Erythroblast (primary cell): ENCODE measurements around the gene DCUN1D2.

Experiments used
- DNase-seq, 2 experiments: peaks; one replicate each; lab custom pipeline; 2025; lab: John Stamatoyannopoulos, UW
- GATA1 ChIP-seq: IDR thresholded peaks from 2 replicates; pipeline ENCODE4 v1.6.1; 2011; ENCODE audit warnings: low read depth, mild to moderate bottlenecking, control low read depth, low read length, moderate library complexity
- POLR2A ChIP-seq: IDR thresholded peaks from 2 replicates; pipeline ENCODE4 v1.6.1; 2011; ENCODE audit warnings: mild to moderate bottlenecking, low read length

DCUN1D2 gene

DNA sequence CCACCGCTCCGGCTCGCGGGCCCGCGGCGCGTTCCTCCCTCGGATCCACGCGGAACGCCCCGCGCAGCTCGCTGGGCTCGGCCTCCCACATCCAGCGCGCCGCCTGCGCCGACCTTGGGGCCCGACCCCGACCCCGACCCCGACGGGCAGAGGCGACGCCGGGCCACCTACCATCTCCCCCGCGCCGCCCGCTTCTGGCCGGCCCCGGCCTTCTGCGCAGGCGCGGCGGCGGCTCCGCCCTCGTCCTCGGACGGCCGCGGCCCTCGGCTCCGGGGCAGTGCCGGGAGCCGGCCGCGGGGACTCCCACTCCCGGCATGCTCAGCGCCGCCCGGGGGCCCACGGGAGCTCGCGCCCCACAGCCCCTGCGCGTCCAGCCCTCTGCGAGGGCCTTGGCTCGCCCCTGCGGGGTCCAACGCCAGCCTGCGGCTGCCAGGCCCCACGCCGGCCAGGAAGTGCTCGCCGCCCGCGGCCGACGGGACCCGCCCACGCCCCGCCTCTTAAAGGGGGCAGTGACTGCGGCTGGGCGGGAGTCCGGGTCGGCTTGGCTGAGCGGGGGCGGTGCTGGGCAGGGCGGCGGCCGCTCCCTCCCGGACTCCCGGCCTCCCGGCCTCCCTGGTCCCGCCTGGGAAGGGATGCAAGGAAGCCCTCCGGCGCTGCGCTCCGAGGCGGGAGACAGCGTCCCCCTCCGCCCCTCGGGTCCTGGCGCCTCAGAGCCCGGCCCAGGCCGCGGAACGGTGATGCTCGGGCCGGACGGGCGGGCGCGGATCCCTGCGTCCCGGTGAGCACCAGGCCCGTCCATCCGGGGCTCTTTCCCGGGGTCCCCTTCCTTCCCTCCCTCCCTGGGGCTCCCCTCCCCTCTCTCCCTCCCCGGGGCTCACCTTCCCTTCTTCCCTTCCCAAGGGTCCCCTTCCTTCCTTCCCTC is at the start of gene DCUN1D2:
Gene DCUN1D2 (minus strand): TSS at position 216 of the 922 bp plus-strand sequence. CDS start 42 bp downstream, at position 174.
- peak; percentile 91 to 95 for DNase-seq
- TF ChIP-seq GATA1 (no peak), POLR2A (peak; percentile 75)

DNA sequence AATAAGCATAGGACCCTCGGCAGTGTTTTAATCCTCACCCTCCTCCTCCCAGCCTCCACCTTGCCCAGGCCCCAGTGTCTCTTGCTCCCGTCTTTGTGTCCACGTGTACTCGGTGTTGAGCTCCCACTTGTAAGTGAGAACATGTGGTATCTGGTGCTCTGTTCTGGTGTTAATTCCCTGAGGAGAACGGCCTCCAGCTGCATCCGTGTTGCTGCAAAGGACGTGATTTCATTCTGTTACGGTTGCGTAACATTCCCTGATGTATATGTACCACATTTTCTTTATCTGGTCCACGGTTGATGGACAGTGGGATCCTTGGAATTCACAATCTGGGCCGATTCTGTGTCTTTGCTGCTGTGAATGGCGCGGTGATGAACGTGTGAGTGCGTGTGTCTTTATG is 49.3 kb upstream of the DCUN1D2 start:
- no peak for DNase-seq
- no peak for TF ChIP-seq POLR2A
- TF ChIP-seq GATA1: no peak

DNA sequence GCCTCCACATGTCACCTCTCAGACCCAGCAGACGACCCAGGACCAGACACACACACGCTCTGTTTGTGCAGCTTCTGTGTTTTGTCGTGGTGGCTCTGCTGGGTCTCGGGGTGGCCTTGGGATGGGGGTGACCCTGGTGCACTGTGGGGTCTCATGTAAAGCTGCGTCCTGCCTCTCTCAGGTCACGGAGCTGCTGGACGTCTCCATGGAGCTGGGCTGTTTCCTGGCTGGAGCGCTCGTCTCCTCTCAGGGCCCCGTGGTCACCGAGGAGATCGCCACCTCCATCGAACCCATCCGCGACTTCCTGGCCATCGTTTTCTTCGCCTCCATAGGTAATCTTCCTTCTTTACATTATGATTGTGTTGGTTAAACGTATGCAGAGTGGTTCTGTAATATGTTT is 48.7 kb upstream of the DCUN1D2 start:
- TF ChIP-seq POLR2A (no peak), GATA1 (no peak)
- no peak for DNase-seq

DNA sequence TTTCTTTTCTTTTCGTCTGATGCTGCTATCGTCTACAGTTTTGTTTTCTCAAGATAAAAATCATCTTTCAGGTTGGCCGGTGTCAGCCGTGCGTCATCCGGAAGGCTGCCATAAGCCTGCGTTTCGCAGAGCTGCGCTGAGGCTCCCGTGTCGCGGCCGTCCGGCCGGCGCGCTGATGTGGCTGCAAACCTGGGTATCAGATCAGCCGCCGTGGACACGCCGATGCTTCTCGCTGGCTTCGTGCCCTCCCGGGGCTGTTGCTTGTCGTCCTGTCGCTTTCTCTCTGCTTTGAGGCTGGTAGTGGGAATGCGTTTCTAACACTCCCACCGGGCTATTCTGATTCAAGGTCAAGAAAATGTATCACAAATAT is 48.2 kb upstream of the DCUN1D2 start:
- DNase-seq: no peak
- TF ChIP-seq GATA1: no peak
- no peak for TF ChIP-seq POLR2A

DNA sequence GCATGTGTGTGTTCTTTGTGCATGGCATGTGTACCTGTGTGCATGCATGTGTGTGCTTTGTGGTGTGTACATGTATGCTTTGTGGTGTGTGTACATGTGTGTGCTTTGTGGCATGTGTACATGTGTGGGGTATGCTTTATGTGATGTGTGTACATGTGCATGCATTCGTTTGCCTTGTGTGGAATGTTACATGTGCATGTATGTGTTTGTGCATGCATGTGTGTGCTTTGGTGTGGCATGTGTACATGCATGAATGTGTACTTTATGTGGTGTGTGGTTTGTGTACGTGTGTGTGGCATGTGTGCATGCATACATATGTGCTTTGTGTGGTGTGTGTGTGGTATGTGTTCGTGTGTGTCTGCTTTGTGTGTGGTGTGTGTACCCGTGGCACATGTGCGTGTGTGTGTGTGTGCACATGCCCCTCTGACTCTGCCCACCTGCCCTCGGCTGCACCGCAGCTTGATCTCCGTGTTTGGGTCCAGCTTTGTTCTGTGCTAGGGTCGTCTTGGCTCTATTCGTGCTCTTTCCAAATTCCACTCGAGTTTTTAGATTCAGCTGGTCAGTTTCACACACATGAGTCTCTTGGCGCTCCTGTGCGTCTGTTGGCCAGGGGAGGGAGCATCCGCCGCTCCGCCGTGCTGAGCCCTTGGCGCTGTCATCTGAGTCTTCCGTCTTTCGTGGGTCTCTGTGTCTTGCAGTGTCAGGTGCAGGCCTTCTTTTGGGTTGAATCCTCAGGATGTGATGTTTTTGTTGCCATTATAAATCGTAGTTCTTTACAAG is 47.6 kb upstream of the DCUN1D2 start:
- TF ChIP-seq POLR2A (no peak), GATA1 (no peak)
- no peak for DNase-seq

DNA sequence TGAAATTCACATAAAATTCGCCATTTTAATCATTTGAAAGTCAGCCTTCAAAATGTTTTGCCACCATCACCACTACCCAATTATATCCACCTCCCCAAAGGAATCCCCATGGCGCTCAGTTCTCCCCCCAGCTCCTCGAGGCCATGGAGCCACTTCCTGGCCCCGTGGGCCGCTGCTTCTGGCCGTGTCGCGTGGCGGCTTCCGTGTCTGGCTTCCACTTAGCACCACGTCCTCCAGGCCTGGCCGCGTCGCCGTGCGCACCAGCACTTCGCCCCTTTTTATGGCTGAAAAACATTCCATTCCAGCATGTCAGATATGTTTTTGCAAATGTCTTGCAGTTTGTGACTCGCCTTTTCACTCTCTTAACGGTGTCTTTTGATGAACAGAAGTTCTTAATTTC is 46.7 kb upstream of the DCUN1D2 start:
- no peak for DNase-seq
- TF ChIP-seq POLR2A: no peak
- TF ChIP-seq GATA1: no peak

DNA sequence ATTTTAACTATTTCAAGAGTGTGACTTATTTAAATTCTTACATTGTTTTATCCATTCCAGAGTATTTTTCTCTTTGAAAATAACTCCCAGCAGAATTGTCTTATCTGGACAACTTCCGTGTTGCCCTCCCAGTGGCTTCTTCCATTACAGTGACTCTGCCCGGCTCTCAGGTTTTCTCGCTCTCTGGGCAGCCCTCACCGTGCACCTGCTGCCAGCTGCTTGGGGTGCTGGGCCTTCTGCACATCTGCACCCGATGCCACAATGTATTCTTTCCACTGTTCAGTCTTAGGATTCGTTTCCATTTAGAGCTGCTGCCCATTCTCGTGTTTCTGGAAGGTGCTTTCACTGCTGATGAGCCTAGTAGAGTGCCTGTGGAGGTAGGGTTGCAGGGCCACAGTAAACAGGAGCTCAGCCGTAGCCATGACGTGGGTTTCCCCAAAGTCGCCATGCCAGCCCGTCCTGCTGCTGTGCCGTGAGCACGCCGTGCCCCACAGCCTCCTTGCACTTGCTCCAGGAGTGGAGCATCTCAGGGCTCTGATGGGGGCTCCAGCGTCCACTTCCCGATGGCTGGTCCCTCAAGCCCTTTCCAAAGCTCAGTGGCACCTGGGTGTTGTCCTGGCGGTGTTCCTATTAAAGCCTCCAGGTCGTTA is 46.1 kb upstream of the DCUN1D2 start:
- no peak for DNase-seq
- TF ChIP-seq POLR2A (no peak), GATA1 (no peak)

DNA sequence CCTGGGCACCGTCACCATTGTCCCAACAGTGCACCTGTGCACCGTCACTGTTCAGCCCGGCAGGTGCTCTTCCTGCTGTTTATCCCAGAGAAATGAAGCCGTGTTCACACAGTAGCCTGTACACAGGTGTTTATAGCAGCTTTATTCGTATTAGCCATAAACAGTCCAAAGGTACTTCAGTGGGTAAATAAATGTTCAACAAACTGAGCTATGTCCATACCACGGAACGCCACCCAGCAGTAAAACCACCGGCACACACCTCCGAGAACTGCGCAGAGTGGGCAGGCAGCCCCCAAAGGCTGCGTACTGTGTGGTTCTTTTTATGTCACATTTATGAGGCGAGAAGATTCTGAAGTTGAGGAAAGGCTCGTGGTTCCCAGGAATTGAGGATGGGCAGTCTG is 44.9 kb upstream of the DCUN1D2 start:
- DNase-seq: no peak
- no peak for TF ChIP-seq GATA1
- TF ChIP-seq POLR2A: no peak

DNA sequence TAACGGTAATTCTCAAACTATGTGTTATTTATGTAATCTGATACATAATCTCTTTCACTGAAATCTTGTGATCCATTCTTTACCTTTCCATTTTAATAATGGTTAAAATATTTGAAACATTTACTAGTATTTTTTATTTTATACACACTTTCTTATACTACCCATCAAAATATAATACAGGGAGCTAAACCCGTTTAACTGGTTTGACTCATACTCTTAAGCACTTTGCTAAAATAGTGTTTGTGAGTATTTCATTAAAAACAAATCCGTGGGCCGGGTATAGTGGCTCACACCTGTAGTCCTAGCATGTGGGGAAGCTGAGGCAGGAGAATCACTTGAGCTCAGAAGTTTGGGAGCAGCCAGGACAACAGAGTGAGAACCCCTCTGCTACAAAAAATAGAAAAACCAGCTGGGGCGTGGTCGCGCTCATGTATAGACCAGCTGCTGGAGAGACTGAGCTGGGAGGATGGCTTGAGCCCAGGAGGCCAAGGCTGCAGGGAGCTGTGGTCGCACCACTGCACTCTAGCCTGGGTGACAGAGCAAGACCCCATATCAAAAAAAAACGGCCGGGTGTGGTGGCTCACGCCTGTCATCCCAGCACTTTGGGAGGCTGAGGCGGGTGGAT is 43.8 kb upstream of the DCUN1D2 start:
- TF ChIP-seq GATA1: no peak
- TF ChIP-seq POLR2A: no peak
- no peak for DNase-seq

DNA sequence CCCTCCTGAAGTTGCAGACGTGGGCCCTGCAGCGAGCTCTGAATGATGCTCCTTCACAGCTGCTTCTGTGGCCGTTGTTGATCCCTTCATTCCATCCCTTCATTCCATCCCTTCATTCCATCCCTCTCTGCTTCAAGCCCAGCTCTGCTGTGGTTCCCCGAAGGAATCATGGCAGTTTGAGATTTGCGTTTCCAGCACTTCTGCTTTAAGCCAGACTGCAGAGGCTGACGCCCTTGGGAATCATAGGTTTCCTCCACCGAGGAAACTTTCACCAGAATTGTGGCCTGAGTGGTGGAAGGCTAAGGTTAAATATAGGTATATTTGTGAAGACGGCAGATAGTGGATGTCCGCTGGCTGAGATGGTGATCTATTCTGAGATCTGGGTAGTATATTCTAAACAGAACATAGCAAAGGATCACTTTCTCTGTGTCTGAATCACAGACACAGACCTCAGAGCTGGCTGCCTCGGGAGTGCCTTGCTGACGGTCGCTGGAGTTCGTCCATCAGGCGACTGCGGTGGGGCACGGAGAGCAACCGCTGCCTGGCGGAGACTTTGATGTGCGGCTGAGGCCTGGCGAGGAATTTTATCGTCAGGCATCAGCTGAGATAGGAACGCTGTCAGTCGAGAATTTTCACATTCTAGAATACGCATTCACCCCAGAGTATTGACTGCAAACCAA is 42.8 kb upstream of the DCUN1D2 start:
- DNase-seq: no peak
- TF ChIP-seq GATA1: no peak
- TF ChIP-seq POLR2A: no peak

DNA sequence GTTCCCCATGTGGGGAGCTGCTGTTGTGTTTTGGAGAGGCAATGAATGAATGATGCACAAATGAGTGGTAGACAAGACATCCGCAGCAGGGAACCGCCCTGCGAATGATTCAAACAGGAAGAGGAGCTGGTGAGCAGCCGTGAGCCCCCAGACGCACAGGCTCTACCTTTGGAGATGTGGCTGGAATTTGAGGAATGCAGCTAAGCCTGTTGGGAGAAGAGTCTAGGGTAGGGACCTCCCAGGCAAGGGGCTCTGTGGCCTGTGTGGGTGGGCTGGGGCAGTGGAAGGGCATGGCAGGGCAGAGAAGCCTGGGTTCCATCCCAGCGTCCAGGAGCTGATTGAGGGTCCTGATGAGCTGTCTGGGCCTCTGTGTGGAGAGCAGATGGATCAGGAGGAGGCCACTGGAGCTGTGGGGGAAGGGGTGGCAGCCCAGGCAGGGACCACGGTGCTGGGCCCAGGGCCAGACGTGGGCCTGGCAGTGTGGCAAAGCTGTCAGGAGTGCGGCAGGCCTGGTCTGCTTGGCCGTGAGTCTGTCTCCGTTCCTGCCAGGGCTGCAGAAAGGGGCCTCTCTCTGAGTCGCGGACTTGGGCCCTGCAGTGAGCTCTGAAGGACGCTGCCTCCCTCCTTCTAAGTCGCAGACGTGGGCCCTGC is 41.8 kb upstream of the DCUN1D2 start:
- TF ChIP-seq GATA1 (no peak), POLR2A (no peak)
- no peak for DNase-seq

DNA sequence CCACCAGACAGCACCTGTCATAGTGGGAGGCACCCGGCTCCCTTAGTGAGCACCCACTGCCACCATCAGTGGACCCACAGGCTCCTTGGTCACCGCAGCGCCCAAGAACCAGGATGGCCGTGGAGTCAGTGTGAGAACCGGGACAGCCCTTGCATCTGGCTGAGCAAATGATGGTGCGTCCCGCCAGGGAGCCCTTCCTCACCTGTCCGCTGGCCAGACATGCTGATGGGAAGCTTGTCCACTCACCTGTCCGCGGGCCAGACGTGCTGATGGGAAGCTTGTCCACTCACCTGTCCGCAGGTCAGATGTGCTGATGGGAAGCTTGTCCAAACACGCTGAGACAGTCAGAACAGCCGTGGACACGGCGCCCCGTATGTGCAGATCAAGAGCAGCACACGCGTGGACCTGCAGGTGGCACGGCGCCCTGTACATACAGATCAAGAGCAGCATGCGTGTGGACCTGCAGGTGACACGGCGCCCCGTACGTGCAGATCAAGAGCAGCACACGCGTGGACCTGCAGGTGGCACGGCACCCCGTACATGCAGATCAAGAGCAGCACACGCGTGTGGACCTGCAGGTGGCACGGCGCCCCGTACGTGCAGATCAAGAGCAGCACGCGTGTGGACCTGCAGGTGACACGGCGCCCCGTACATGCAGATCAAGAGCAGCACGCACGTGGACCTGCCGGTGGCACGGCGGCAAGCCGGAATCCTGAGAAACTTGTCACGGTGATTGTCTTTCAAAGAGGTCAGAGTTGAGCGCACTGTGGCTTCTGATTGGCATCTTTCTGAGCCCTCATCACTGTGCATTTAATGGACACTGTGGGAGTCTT is 40.7 kb upstream of the DCUN1D2 start:
- TF ChIP-seq POLR2A: no peak
- TF ChIP-seq GATA1: no peak
- no peak for DNase-seq
